NCI-H1092 (cell line): ENCODE data around the gene RUVBL1.
A peak's percentile ranks its signal among the peaks of the same experiment; 100 is the strongest.

Experiments
- DNase-seq: peaks from one replicate; lab custom pipeline; 2025; lab: John Stamatoyannopoulos, UW

The RUVBL1 gene

GRCh38 chr3:128133273-128133883 is 9.8 kb upstream of the RUVBL1 start:
- peak; percentile 3 for DNase-seq

- DNase-seq, result no peak
Measured at GRCh38 chr3:128131897-128132646, 8.5 kb upstream of the RUVBL1 start.

- DNase-seq, result no peak
Measured at GRCh38 chr3:128128251-128128650, 4.6 kb upstream of the RUVBL1 start.

GRCh38 chr3:128127236-128127635 is 3.6 kb upstream of the RUVBL1 start:
- no peak for DNase-seq

GRCh38 chr3:128123156-128123537 is 465 bp downstream of the RUVBL1 start:
- DNase-seq, result no peak

DNA sequence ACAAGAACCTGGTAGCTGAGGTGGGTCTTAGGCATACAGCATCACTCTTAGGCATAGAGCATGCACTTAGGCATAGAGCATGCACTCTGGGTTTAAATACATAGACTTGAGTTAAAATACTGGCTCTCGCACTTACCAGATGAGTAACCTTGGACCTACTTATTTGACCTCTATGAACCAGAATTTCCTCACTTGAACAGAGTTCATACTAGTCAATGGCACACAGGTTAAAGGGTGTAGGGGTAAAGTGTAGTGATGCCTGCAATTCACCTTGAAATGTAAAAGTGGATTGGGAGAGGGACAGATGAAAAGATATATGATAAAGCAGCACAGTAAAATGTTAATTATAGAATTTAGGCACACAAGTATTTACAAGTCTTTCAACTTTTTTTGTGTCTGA is 1.6 kb downstream of the RUVBL1 start:
- DNase-seq, result no peak

- DNase-seq, result no peak
Measured at GRCh38 chr3:128113817-128114794, 9.5 kb downstream of the RUVBL1 start.

- DNase-seq, result no peak
Measured at GRCh38 chr3:128112357-128112968, 11.1 kb downstream of the RUVBL1 start.

DNA sequence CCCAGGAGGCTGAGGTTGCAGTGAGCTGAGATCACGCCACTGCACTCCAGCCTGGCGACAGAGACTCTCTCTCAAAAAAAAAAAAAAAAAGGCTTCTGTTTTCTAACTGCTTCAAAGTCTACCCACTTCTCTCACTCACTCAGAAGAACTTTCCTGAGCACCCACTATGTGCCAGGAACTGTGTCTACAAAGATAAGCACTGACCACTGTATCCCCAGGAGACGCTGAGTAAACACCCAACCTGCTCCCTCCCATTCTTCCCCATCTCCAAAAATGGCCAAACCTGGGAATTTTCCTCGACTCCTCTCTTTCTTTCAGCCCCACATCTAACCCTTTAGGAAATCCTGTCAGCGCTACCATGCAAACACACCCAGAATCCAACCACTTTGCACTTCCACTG is 12.5 kb downstream of the RUVBL1 start:
- no peak for DNase-seq

DNA sequence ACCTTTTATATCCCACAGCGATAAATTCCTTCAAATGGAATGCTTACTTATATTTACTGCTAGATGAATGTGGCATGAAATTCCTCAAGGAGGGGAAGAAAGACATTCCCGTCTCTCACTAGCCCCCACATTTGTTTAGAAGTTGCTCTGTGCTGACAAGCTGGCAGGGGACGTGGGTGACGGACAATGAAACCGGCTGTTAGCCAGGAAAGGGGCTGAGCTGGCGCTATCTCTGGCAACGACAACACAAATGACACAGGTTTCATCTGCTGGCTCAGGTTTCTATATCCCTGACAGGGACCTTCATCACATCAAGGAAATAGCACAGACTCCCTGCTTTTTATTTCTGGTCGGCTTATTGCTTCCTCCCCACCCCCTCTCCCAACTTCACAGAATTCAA is 15.8 kb downstream of the RUVBL1 start:
- DNase-seq, result no peak

DNA sequence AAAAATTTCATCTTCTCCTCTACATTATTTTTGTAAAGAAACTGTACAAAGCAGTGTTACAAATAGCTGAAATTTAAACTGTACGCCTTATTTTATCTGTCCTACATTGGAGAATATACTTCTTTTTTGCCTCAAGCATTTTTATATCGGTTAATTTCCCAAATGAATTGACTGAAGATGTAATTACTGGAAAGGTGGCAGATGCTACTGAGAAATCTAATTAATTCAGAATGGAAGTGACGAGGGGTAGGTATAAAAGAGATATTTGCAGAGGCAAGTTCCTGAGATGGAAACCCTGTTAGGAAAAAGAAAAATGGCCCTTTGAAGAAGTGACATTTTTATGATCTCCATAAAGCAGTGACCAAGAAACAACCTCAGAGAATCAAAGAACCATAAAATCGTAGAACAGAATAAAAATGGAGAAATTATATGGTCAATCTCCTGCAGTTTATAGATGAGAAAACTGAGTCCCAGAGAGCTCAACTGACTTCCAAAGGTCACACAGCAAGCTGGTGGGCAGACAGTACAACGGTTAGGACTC is 20.4 kb downstream of the RUVBL1 start:
- DNase-seq, result no peak

DNA sequence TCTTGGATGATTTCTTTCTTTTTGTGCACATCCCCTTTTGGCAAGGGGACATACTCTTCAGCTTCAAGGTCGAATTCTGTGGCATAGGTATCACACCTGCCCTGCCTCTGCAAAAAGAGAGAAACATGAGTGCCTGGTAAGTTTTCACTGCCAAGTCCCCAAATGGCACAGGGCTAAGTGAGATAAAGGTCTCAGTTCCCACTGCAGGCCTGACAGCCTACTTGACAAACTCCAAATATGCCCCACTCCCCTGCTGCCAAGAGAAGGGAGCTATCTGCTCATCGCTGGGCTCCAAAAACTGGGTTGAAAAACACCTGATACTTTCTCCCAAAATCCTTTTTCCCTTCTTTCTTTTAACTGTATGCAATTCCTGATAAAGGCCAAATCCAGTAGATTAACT is 23.0 kb downstream of the RUVBL1 start:
- no peak for DNase-seq

DNA sequence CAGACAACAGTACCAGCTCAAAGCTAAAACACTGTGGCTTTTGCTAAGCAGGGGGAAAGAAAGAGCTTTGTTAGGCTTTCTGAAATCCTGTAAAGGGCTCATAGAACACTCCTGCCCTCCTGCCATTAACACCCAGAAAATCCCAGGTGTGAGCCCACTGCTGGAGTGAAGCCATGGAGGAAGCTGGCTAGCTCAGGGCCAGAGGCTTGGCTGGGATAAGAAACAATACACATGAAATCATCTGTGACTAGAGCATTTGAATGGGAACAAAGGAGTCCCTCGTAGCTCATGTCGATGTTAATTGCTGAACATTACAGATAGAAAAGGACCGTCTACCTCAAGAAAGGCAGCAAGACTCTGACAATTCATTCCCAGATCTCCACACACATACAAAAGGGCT is 23.5 kb downstream of the RUVBL1 start:
- no peak for DNase-seq

GRCh38 chr3:128098234-128098633 is 25.4 kb downstream of the RUVBL1 start:
- no peak for DNase-seq

GRCh38 chr3:128095222-128095703 is 28.3 kb downstream of the RUVBL1 start:
- DNase-seq, result peak; percentile 12

GRCh38 chr3:128094295-128095151 is 29.1 kb downstream of the RUVBL1 start:
- no peak for DNase-seq

DNA sequence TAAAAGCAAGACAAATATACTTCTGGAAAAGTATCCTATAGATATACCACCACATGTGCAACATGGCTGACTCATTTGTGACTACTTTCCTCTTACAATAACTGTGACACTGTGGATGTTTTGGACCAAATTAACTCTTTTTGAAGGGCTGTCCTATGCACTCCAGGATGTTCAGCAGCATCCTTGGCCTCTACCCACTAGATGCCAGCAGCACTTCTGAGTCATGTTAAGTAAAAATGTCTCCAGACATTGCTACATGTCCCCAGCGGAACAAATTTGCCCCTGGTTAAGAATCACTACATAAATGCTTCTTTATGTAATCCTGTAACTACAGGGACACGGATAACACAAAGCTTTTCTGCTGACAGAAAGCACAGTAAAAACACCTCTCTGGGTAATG is 32.0 kb downstream of the RUVBL1 start:
- no peak for DNase-seq

DNA sequence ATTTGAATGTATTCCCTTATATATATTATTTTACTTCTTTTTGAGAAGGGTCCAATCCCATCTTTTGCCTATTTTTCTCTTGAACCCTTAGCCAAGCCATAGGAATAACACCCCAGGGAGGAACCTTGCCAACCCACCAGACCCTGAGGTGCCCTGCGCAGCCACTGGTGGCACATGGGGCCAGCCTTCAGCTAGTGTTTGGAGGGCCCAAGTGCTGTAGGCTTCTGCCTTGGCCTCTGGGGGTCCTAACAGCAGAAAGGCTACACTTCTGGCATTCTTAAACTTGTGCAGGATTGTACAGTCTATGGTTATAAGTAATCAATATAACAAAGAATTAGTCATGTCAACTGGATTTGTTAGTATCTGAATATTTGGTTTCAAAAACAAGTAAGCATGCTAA is 34.5 kb downstream of the RUVBL1 start:
- DNase-seq, result no peak

GRCh38 chr3:128084675-128085021 is 39.0 kb downstream of the RUVBL1 start:
- no peak for DNase-seq

DNA sequence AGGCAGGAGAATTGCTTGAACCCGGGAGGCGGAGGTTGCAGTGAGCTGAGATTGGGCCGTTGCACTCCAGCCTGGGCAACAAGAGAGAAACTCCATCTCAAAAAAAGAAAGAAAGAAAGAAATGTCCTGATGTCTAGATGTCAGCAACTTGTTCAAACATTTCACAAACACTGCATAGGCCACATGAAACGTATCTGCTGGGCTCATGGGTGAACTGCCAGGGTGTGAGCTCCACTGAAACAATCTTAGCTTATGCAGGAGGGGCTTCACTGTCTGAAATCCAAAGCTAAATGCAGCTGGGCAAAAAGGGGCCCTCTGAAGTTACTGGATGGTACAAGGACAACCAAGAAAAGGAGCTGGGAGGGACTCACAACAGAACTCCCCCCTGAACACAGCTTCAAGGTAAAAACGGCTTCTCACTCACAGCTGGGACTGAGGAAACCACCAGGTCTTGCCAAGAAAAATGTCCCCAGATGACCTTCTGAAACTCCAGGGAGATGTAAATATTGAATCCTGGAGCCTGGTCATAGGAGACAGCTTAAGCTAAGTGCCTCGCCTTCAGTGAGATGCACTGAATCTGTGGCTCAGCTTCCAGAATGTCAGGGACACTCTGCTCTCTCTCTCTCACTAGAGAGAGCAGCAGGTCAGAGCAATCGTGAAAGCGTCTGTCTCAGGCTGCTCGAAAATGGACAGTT is 39.5 kb downstream of the RUVBL1 start:
- DNase-seq, result no peak
